Gastroesophageal sphincter (tissue), 4 donors: ENCODE results near the gene PRKAR1B. TPM values are rescaled to one million over a fixed set of nuclear protein-coding genes. Genes with fewer than 3 reads are reported as not detected.

Source experiments
- ATAC-seq: fragments of 150-250 bp; one replicate; pipeline ENCODE4 v1.9.1; 2016; ENCODE audit warnings: mild to moderate bottlenecking, moderate library complexity
- H3K27ac ChIP-seq, 4 donors: fragments of 200-600 bp; sonication (generic) in 3 of 4; 1 replicate in 3 of 4; 2 replicates in 1 of 4; pipeline ENCODE4 v1.5.1; 2016 to 2019
- H3K27me3 ChIP-seq: fragments of 200-600 bp; sonication (generic); one replicate; pipeline ENCODE4 v1.5.1; 2019
- H3K36me3 ChIP-seq, 2 donors: fragments of 200-600 bp; sonication (generic); one replicate each; pipeline ENCODE4 v1.5.1; 2019; ENCODE audit warnings: control low read depth in 1 of 2
- H3K4me1 ChIP-seq, 3 donors: fragments of 200-600 bp; sonication (generic); 1 replicate in 2 of 3; 2 replicates in 1 of 3; pipeline ENCODE4 v1.5.1; 2016 to 2019; ENCODE audit warnings: control low read depth in 2 of 3
- H3K4me3 ChIP-seq, 2 donors: fragments of 200-600 bp; sonication (generic); one replicate each; pipeline ENCODE4 v1.5.1; 2019; ENCODE audit warnings: mild to moderate bottlenecking in 1 of 2, moderate library complexity in 1 of 2
- H3K9me3 ChIP-seq, 3 donors: fragments of 200-600 bp; sonication (generic); one replicate each; pipeline ENCODE4 v1.5.1; 2017 to 2019; ENCODE audit warnings: control low read depth in 2 of 3
- CTCF ChIP-seq, 4 experiments: fragments of 200-600 bp in 2 of 4; fragments of 450-650 bp in 2 of 4; sonication (generic) in 1 of 4; IDR thresholded peaks; one replicate each; pipeline ENCODE4 v1.5.1; 2017 to 2019; ENCODE audit warnings: antibody characterized with exemption in 4 of 4, mild to moderate bottlenecking in 2 of 4, moderate library complexity in 2 of 4
- EP300 ChIP-seq: sonication (generic); formaldehyde crosslinking; IDR thresholded peaks from one replicate; pipeline ENCODE4 v1.6.1; 2017; ENCODE audit warnings: antibody characterized with exemption, mild to moderate bottlenecking
- POLR2A ChIP-seq, 2 donors: fragments of 450-650 bp; IDR thresholded peaks; one replicate each; pipeline ENCODE4 v1.6.1; 2017; ENCODE audit warnings: antibody characterized with exemption in 2 of 2, mild to moderate bottlenecking in 2 of 2, moderate library complexity in 1 of 2
- POLR2AphosphoS5 ChIP-seq: sonication (generic); formaldehyde crosslinking; IDR thresholded peaks from one replicate; pipeline ENCODE4 v1.6.1; 2017; ENCODE audit warnings: antibody characterized with exemption
- WGBS, 2 donors: methylation state at CpG; one replicate each; pipeline ENCODE4 v1.1.5; 2018; ENCODE audit warnings: low coverage in 1 of 2; 5-methylcytosine and 5-hydroxymethylcytosine counted together
- total RNA-seq, 4 donors: library from RNA; depleted of rRNA; stranded (reverse); fragments of >200 nt; gene quantifications; one replicate each; pipeline ENCODE4 v1.1.0, GENCODE V29; 2016

The PRKAR1B gene
- total RNA-seq, 4 donors from 2014 or later: 11.6 to 39.1 (median 24.8) TPM

- no peak for ATAC-seq
- H3K27me3 ChIP-seq: no peaks in the 10 kb centered on the region
- peak overlapping the region; percentile 21 to 88 (median 83) for H3K27ac ChIP-seq
Observed at GRCh38 chr7:664997-665735, 61.9 kb downstream of the PRKAR1B start.

GRCh38 chr7:664402-664775 lies 62.7 kb downstream of the PRKAR1B start:
- no peak overlapping the region for H3K4me3 ChIP-seq
- TF ChIP-seq EP300 (no peak), POLR2AphosphoS5 (no peak), CTCF (IDR thresholded peaks at IDR 0.05) (no peak), POLR2A (IDR thresholded peaks at IDR 0.05) (no peak)
- no CpG with 5 or more reads among the region's 7 CpGs for WGBS, 2 donors
- ATAC-seq: no peak
- peaks cover 0 to 63% (median 45%) of the 10 kb centered on the region in 3 donors for H3K4me1 ChIP-seq
- H3K27me3 ChIP-seq: no peaks in the 10 kb centered on the region
- H3K27ac ChIP-seq: peak overlapping the region in 3 of 4 donors; percentile 82 to 88 (median 84)
- H3K36me3 ChIP-seq: no peaks in the 10 kb centered on the region
- no peaks in the 10 kb centered on the region for H3K9me3 ChIP-seq

More at GRCh38 chr7:664997-665735, 61.9 kb downstream of the PRKAR1B start:
- TF ChIP-seq CTCF (IDR thresholded peaks at IDR 0.05) (no peak), POLR2A (IDR thresholded peaks at IDR 0.05) (no peak), EP300 (no peak), POLR2AphosphoS5 (peak; percentile 7)
- Histone ChIP-seq H3K36me3 (no peaks in the 10 kb centered on the region), H3K4me1 (peaks cover 0 to 63% (median 45%) of the 10 kb centered on the region in 3 donors), H3K4me3 (peak overlapping the region in 1 of 2 donors; percentile 20), H3K9me3 (no peaks in the 10 kb centered on the region)
- 45 to 62% methylated on average over 5 to 7 of the region's 20 CpGs for WGBS, 2 donors

- peak overlapping the region in 2 of 4 donors; percentile 46 to 88 for H3K27ac ChIP-seq
- no peak for ATAC-seq
- peaks cover 0 to 61% (median 48%) of the 10 kb centered on the region in 3 donors for H3K4me1 ChIP-seq
- no peaks in the 10 kb centered on the region for H3K36me3 ChIP-seq
- TF ChIP-seq POLR2AphosphoS5 (no peak), POLR2A (IDR thresholded peaks at IDR 0.05) (no peak), EP300 (no peak), CTCF (IDR thresholded peaks at IDR 0.05) (no peak)
- H3K4me3 ChIP-seq: no peak overlapping the region
- no peaks in the 10 kb centered on the region for H3K27me3 ChIP-seq
- H3K9me3 ChIP-seq: no peaks in the 10 kb centered on the region
- WGBS, 2 donors: 84 to 100% methylated on average over 1 to 2 of the region's 4 CpGs
Observed at GRCh38 chr7:662576-662975, 64.5 kb downstream of the PRKAR1B start.

GRCh38 chr7:659996-660395 lies 67.1 kb downstream of the PRKAR1B start:
- Histone ChIP-seq H3K27me3 (no peaks in the 10 kb centered on the region), H3K9me3 (no peaks in the 10 kb centered on the region), H3K36me3 (no peaks in the 10 kb centered on the region), H3K4me1 (peaks cover 0 to 43% (median 30%) of the 10 kb centered on the region in 3 donors), H3K4me3 (no peak overlapping the region), H3K27ac (no peak overlapping the region)
- 100% methylated on average over 2 of the region's 13 CpGs; no CpG with 5 or more reads in 1 of the 2 donors for WGBS, 2 donors
- ATAC-seq: no peak
- TF ChIP-seq CTCF (IDR thresholded peaks at IDR 0.05) (no peak), EP300 (no peak), POLR2A (IDR thresholded peaks at IDR 0.05) (no peak), POLR2AphosphoS5 (no peak)

GRCh38 chr7:659306-659847 lies 67.7 kb downstream of the PRKAR1B start:
- ATAC-seq: no peak
- Histone ChIP-seq H3K4me1 (peaks cover 0 to 37% (median 24%) of the 10 kb centered on the region in 3 donors), H3K27me3 (no peaks in the 10 kb centered on the region), H3K36me3 (no peaks in the 10 kb centered on the region), H3K27ac (no peak overlapping the region), H3K4me3 (no peak overlapping the region), H3K9me3 (no peaks in the 10 kb centered on the region)
- 95 to 96% methylated on average over 7 to 13 of the region's 25 CpGs for WGBS, 2 donors
- TF ChIP-seq CTCF (IDR thresholded peaks at IDR 0.05) (no peak), POLR2A (IDR thresholded peaks at IDR 0.05) (no peak), EP300 (no peak), POLR2AphosphoS5 (no peak)
